Fibroblast of villous mesenchyme (primary cell): ENCODE measurements around the gene LTB4R2. TPM values are rescaled to one million over a fixed set of nuclear protein-coding genes. Genes with fewer than 3 reads are reported as not detected.

Experiments
- DNase-seq: peaks from one replicate; pipeline ENCODE4 v3.0.0-alpha.2; 2010; ENCODE audit warnings: low read depth
- H3K4me3 ChIP-seq: 2 replicates; pipeline ENCODE4 v1.5.1; 2011; ENCODE audit warnings: low read depth, mild to moderate bottlenecking, low read length
- CTCF ChIP-seq: IDR thresholded peaks from 2 replicates; pipeline ENCODE4 v1.5.1; 2012; ENCODE audit warnings: low read depth, mild to moderate bottlenecking, low read length; ENCODE audit not compliant: insufficient read depth
- total RNA-seq: library from RNA; depleted of rRNA; stranded (reverse); fragments of >200 nt; gene quantifications from 2 replicates; pipeline ENCODE4 v1.2.3, GENCODE V29; 2012

Gene LTB4R2
- total RNA-seq, 1 donor, result 3.9 TPM

- DNase-seq, result no peak
- H3K4me3 ChIP-seq, result no peak overlapping the region
Observed at GRCh38 chr14:24282736-24283135, 27.2 kb upstream of the LTB4R2 start.

DNA sequence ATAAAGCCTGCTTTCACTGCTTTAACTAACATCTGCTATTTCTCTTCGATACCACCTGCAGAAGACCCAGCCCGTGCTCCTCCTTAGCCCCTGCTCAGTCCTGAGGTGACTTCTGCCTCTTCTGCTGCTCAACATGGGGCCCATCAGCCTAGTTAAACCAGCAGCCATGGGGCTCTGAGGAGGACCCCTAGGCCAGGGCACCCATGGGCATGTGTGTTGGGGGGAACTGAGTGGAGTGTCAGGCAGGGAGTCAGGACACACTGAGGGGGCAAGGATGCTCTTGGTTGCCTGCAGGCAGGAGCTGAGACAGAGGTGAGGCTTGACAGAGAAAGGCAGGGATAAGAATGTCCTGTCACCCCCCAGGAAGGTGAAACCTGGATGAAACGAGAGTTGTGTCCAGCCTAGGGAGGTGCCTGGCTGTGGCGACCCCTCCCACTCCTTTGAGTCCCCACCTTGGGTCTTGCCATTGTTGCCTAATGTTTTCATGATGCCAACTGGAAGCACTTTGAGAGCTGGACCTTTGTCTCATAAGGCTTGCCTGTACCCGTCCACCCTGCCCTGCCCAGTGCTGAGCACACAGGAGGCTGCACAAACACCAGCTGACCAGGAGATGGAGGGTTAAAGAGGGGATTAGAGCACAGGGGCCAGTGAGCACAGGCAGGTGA lies 26.0 kb upstream of the LTB4R2 start:
- no peak overlapping the region for H3K4me3 ChIP-seq
- TF ChIP-seq CTCF, result no peak
- no peak for DNase-seq

More at GRCh38 chr14:24282736-24283135, 27.2 kb upstream of the LTB4R2 start:
- TF ChIP-seq CTCF, result no peak

- DNase-seq, result no peak
- no peak for TF ChIP-seq CTCF
- H3K4me3 ChIP-seq, result no peak overlapping the region
Observed at GRCh38 chr14:24284501-24285035, 25.4 kb upstream of the LTB4R2 start.

GRCh38 chr14:24285351-24285750 lies 24.6 kb upstream of the LTB4R2 start:
- DNase-seq, result no peak
- H3K4me3 ChIP-seq, result no peak overlapping the region
- TF ChIP-seq CTCF, result no peak

- no peak overlapping the region for H3K4me3 ChIP-seq
- TF ChIP-seq CTCF, result no peak
- DNase-seq, result no peak
Observed at GRCh38 chr14:24286996-24287395, 22.9 kb upstream of the LTB4R2 start.

DNA sequence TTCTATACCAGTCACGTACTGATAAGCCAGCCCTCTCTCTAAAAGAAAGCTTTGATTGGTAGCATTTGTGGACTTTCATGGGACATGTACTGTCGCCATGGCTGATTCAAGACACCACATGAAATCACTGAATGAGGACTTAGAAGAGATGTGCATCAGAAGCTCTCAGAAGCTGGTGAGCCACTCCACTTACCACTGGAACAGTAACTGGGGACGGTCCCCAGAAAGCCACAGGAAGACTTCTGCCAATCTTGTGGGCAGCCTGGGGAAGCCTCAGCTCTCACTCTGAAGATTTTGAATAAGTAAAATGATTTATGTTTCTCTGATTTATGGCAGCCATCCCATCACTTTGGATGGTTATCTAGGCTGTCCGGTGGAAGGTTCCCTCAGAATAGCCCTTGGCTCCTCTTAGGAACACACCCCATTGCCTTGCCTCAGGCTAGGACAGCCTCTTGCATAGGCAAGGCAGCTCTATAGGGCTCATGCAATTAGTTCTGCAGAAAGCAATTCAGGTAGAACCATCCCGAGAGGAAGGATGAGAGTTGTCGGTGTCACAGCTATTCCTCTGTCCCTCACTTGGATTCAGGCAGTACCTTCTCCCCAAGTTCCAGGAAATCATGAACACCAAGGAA lies 20.2 kb upstream of the LTB4R2 start:
- no peak for DNase-seq
- no peak for TF ChIP-seq CTCF
- no peak overlapping the region for H3K4me3 ChIP-seq

DNA sequence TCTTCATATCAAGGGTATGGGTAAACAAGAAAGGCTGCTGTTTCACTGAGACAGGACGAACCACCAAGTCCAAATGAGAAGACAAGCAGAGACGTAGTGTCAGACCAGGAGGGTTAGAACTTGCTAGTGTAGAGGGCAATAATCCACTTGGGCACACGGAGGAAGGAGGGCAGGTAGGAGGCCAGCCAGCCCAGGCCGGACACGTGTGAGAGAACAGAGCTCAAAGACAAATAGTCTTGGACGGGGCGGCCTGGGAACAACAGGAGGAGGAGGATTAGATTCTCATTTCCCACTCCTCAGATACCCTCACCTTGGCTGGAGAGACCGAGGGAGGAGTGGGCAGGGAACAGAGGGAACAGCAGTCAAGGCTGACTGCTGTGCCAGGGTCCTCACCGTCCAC lies 19.2 kb upstream of the LTB4R2 start:
- DNase-seq, result no peak
- no peak for TF ChIP-seq CTCF
- H3K4me3 ChIP-seq, result no peak overlapping the region
